ENCODE data around the gene KCNG4.

The KCNG4 gene

DNA sequence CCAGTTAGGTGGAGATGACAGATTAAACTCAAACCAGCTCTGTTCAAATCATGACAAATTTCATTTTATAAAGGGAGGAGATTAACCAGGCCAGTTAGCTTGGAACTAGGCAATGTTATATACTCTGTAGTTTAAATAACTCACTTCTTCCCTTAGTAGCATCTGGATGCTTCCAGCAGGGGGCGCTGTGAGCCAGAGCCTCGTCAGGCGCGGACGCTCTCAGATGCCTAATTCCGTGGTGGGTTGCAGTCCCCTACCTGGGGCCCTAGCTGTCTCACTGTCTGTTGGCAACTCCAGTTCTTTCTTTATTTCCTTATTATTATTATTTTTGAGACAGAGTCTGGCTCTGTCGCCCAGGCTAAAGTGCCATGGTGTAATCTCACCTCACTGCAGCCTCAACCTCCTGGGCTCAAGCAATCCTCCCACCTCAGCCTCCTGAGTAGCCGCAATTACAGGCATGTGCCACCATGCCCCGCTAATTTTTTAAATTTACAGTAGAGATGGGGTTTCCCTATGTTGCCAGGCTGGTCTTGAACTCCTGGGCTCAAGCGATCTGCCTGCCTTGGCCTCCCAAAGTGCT, 37.5 kb upstream of the KCNG4 start:
- Histone ChIP-seq H3K4me3 (ENCODE audit: insufficient read depth, low read depth, low read length) (no peak overlapping the region), H3K36me3 (ENCODE audit: control insufficient read depth, insufficient read depth, low read length) (no peaks in the 10 kb centered on the region), H3K4me1 (ENCODE audit: control insufficient read depth, insufficient read depth, low read length) (peaks cover 3% of the 10 kb centered on the region), H3K27ac (ENCODE audit: insufficient read depth, low read depth, low read length, poor library complexity, severe bottlenecking) (no peak overlapping the region), H3K27me3 (ENCODE audit: control insufficient read depth, insufficient read depth, low read length, poor library complexity, severe bottlenecking) (no peaks in the 10 kb centered on the region), H3K9me3 (ENCODE audit: control insufficient read depth, low read length) (no peaks in the 10 kb centered on the region)
- WGBS, 2 experiments: 32 to 33% methylated on average over 10 of the region's 10 CpGs

- WGBS, 2 experiments: 89 to 91% methylated on average over 6 of the region's 6 CpGs
- H3K36me3 ChIP-seq (ENCODE audit: control insufficient read depth, insufficient read depth, low read length): no peaks in the 10 kb centered on the region
- no peaks in the 10 kb centered on the region for H3K9me3 ChIP-seq (ENCODE audit: control insufficient read depth, low read length)
- H3K4me1 ChIP-seq (ENCODE audit: control insufficient read depth, insufficient read depth, low read length): peaks cover 3% of the 10 kb centered on the region
- H3K27me3 ChIP-seq (ENCODE audit: control insufficient read depth, insufficient read depth, low read length, poor library complexity, severe bottlenecking): no peaks in the 10 kb centered on the region
- H3K4me3 ChIP-seq (ENCODE audit: insufficient read depth, low read depth, low read length): no peak overlapping the region
- H3K27ac ChIP-seq (ENCODE audit: insufficient read depth, low read depth, low read length, poor library complexity, severe bottlenecking): no peak overlapping the region
Observed at GRCh38 chr16:84275585-84276151, 35.9 kb upstream of the KCNG4 start.

DNA sequence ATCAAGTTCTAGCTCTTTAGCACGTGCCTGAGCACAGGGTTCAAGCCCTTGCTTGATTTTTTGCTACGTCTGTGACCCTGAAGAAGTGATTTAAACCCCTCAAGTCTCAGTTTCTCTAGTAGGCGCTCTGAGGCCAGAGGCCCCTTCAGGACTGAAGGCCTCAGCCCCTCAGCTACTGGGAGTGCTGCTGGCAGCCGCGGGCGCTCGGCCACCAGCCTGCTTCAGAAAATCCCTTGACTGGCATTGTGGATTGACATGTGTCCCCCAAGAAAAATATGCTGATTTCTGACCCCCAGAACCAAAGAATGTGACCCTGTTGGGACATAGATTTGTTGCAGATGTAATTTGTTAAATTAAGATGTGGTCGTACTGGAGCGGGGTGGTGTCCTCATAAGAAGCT, 34.7 kb upstream of the KCNG4 start:
- Histone ChIP-seq H3K36me3 (ENCODE audit: control insufficient read depth, insufficient read depth, low read length) (no peaks in the 10 kb centered on the region), H3K27me3 (ENCODE audit: control insufficient read depth, insufficient read depth, low read length, poor library complexity, severe bottlenecking) (no peaks in the 10 kb centered on the region), H3K4me1 (ENCODE audit: control insufficient read depth, insufficient read depth, low read length) (peaks cover 3% of the 10 kb centered on the region), H3K9me3 (ENCODE audit: control insufficient read depth, low read length) (no peaks in the 10 kb centered on the region), H3K27ac (ENCODE audit: insufficient read depth, low read depth, low read length, poor library complexity, severe bottlenecking) (no peak overlapping the region), H3K4me3 (ENCODE audit: insufficient read depth, low read depth, low read length) (no peak overlapping the region)
- WGBS, 2 experiments: 94% methylated on average over 9 of the region's 9 CpGs

DNA sequence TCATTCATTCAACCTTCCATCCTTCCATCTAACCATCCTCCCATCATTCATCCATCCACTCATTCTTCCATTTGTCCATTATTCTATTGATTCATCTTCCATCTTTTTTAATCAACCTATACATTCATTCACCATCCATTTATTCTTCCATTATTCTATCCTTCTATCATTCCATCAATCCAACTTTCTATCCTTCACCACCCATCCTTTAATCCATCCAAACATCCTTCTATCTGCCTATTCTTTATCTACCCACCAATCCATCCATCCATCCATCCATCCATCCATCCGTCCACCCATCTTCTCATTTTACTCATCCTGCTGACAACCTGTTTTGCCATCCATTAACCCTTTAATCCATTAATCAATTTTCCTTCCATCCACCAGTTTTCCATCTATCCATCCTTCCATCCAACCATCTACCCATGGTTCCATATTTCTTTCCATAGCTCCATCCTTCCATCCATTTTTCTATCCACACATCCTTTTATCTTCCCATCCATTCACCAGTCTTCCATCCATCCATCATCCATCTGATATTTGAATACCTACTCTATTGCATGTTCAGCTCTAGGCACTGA, 33.0 kb upstream of the KCNG4 start:
- Histone ChIP-seq H3K27ac (ENCODE audit: insufficient read depth, low read depth, low read length, poor library complexity, severe bottlenecking) (no peak overlapping the region), H3K36me3 (ENCODE audit: control insufficient read depth, insufficient read depth, low read length) (no peaks in the 10 kb centered on the region), H3K9me3 (ENCODE audit: control insufficient read depth, low read length) (no peaks in the 10 kb centered on the region), H3K4me3 (ENCODE audit: insufficient read depth, low read depth, low read length) (no peak overlapping the region), H3K4me1 (ENCODE audit: control insufficient read depth, insufficient read depth, low read length) (no peaks in the 10 kb centered on the region), H3K27me3 (ENCODE audit: control insufficient read depth, insufficient read depth, low read length, poor library complexity, severe bottlenecking) (no peaks in the 10 kb centered on the region)
- 0% methylated on average over 1 of the region's 1 CpG for WGBS, 2 experiments

DNA sequence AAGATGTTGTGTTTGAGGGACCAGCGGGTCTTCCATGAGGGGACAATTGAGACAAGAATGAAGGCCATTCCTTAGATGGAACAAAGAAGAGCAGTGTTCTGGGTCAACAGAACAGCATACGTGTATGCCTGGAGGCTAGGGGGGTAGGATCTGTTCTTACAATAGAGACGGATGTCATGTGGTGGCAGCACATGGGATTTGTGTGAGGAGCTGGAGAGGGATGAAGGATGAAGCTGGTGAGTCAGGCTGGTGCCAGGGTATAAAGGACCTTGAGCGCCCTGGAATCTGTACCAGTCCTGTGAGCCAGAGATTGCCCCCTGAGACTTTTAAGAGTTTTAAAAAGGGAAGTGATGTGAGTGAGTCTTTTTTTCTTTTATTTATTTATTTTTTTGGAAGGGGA, 32.1 kb upstream of the KCNG4 start:
- Histone ChIP-seq H3K4me1 (ENCODE audit: control insufficient read depth, insufficient read depth, low read length) (no peaks in the 10 kb centered on the region), H3K36me3 (ENCODE audit: control insufficient read depth, insufficient read depth, low read length) (no peaks in the 10 kb centered on the region), H3K4me3 (ENCODE audit: insufficient read depth, low read depth, low read length) (no peak overlapping the region), H3K9me3 (ENCODE audit: control insufficient read depth, low read length) (no peaks in the 10 kb centered on the region), H3K27ac (ENCODE audit: insufficient read depth, low read depth, low read length, poor library complexity, severe bottlenecking) (no peak overlapping the region), H3K27me3 (ENCODE audit: control insufficient read depth, insufficient read depth, low read length, poor library complexity, severe bottlenecking) (no peaks in the 10 kb centered on the region)
- WGBS, 2 experiments: 84 to 85% methylated on average over 4 of the region's 4 CpGs

GRCh38 chr16:84271037-84271436, 31.2 kb upstream of the KCNG4 start:
- WGBS, 2 experiments: 83 to 90% methylated on average over 1 of the region's 1 CpG
- Histone ChIP-seq H3K4me3 (ENCODE audit: insufficient read depth, low read depth, low read length) (no peak overlapping the region), H3K27ac (ENCODE audit: insufficient read depth, low read depth, low read length, poor library complexity, severe bottlenecking) (no peak overlapping the region), H3K36me3 (ENCODE audit: control insufficient read depth, insufficient read depth, low read length) (no peaks in the 10 kb centered on the region), H3K4me1 (ENCODE audit: control insufficient read depth, insufficient read depth, low read length) (no peaks in the 10 kb centered on the region), H3K9me3 (ENCODE audit: control insufficient read depth, low read length) (no peaks in the 10 kb centered on the region), H3K27me3 (ENCODE audit: control insufficient read depth, insufficient read depth, low read length, poor library complexity, severe bottlenecking) (no peaks in the 10 kb centered on the region)

- Histone ChIP-seq H3K36me3 (ENCODE audit: control insufficient read depth, insufficient read depth, low read length) (no peaks in the 10 kb centered on the region), H3K27me3 (ENCODE audit: control insufficient read depth, insufficient read depth, low read length, poor library complexity, severe bottlenecking) (no peaks in the 10 kb centered on the region), H3K4me1 (ENCODE audit: control insufficient read depth, insufficient read depth, low read length) (no peaks in the 10 kb centered on the region), H3K4me3 (ENCODE audit: insufficient read depth, low read depth, low read length) (no peak overlapping the region), H3K27ac (ENCODE audit: insufficient read depth, low read depth, low read length, poor library complexity, severe bottlenecking) (no peak overlapping the region), H3K9me3 (ENCODE audit: control insufficient read depth, low read length) (no peaks in the 10 kb centered on the region)
- 86 to 87% methylated on average over 10 of the region's 10 CpGs for WGBS, 2 experiments
Observed at GRCh38 chr16:84270531-84270930, 30.7 kb upstream of the KCNG4 start.

GRCh38 chr16:84270071-84270470, 30.3 kb upstream of the KCNG4 start:
- H3K9me3 ChIP-seq (ENCODE audit: control insufficient read depth, low read length): no peaks in the 10 kb centered on the region
- H3K36me3 ChIP-seq (ENCODE audit: control insufficient read depth, insufficient read depth, low read length): no peaks in the 10 kb centered on the region
- WGBS, 2 experiments: 93 to 94% methylated on average over 9 of the region's 9 CpGs
- no peaks in the 10 kb centered on the region for H3K4me1 ChIP-seq (ENCODE audit: control insufficient read depth, insufficient read depth, low read length)
- H3K27ac ChIP-seq (ENCODE audit: insufficient read depth, low read depth, low read length, poor library complexity, severe bottlenecking): no peak overlapping the region
- H3K27me3 ChIP-seq (ENCODE audit: control insufficient read depth, insufficient read depth, low read length, poor library complexity, severe bottlenecking): no peaks in the 10 kb centered on the region
- no peak overlapping the region for H3K4me3 ChIP-seq (ENCODE audit: insufficient read depth, low read depth, low read length)

GRCh38 chr16:84268291-84269040, 28.7 kb upstream of the KCNG4 start:
- H3K9me3 ChIP-seq (ENCODE audit: control insufficient read depth, low read length): no peaks in the 10 kb centered on the region
- WGBS, 2 experiments: 83 to 84% methylated on average over 18 of the region's 18 CpGs
- H3K36me3 ChIP-seq (ENCODE audit: control insufficient read depth, insufficient read depth, low read length): no peaks in the 10 kb centered on the region
- H3K4me1 ChIP-seq (ENCODE audit: control insufficient read depth, insufficient read depth, low read length): no peaks in the 10 kb centered on the region
- no peak overlapping the region for H3K27ac ChIP-seq (ENCODE audit: insufficient read depth, low read depth, low read length, poor library complexity, severe bottlenecking)
- H3K4me3 ChIP-seq (ENCODE audit: insufficient read depth, low read depth, low read length): no peak overlapping the region
- no peaks in the 10 kb centered on the region for H3K27me3 ChIP-seq (ENCODE audit: control insufficient read depth, insufficient read depth, low read length, poor library complexity, severe bottlenecking)

DNA sequence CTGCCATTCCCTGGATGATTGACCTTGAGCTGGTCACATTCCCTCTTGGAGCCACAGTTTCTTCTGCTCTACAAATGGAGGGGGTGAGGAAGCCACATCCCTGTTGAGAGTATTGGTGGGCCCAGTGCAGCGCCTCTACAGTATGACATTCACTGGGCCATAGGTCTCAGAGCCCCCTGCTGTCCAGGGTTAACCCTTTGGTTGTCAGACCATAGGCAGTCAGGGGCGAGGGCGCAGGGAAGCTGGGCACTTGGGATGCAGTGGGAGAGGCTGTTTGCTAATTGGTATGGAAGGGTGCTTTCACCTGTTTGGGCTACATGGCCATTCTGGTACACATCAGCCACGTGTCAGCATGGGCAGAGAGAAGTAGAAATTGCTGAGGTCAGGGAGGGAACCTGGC, 27.6 kb upstream of the KCNG4 start:
- Histone ChIP-seq H3K4me1 (ENCODE audit: control insufficient read depth, insufficient read depth, low read length) (no peaks in the 10 kb centered on the region), H3K36me3 (ENCODE audit: control insufficient read depth, insufficient read depth, low read length) (no peaks in the 10 kb centered on the region), H3K27ac (ENCODE audit: insufficient read depth, low read depth, low read length, poor library complexity, severe bottlenecking) (no peak overlapping the region), H3K9me3 (ENCODE audit: control insufficient read depth, low read length) (no peaks in the 10 kb centered on the region), H3K27me3 (ENCODE audit: control insufficient read depth, insufficient read depth, low read length, poor library complexity, severe bottlenecking) (no peaks in the 10 kb centered on the region), H3K4me3 (ENCODE audit: insufficient read depth, low read depth, low read length) (no peak overlapping the region)
- WGBS, 2 experiments: 74 to 76% methylated on average over 4 of the region's 4 CpGs

All from ectodermal cell (in vitro differentiated cells).